HepG2 (cell line): ENCODE results near the gene MMP28. TPM values are rescaled to one million over a fixed set of nuclear protein-coding genes. Genes with fewer than 3 reads are reported as not detected.
A peak's percentile ranks its signal among the peaks of the same experiment; 100 is the strongest.

Experiments used
- ATAC-seq: fragments of 200-7000 bp; cut with Tn5 transposase; 3 replicates; pipeline ENCODE4 v1.9.1; 2020; ENCODE audit warnings: mild to moderate bottlenecking, moderate library complexity
- BruUV-seq: library from RNA; stranded (reverse); fragments of 400-500 nt; replicated peaks from 2 replicates; lab custom pipeline; 2021; lab: Mats Ljungman, UMichigan
- CTCF ChIA-PET: fragments of 300-600 bp; formaldehyde crosslinking; extraction: SDS; loops from one replicate; lab custom pipeline; 2021; ENCODE audit warnings: low total read pairs, inconsistent platforms, low intra/inter-chr PET ratio; lab: Yijun Ruan, JAX
- POLR2A ChIA-PET: fragments of 350-600 bp; sonication (Branson Sonifier 250); formaldehyde crosslinking; loops from one replicate; lab custom pipeline; 2020; ENCODE audit warnings: antibody characterized with exemption, inconsistent platforms; lab: Yijun Ruan, JAX
- DNase-seq: peaks from one replicate; pipeline ENCODE4 v3.0.0-alpha.2; 2015; ENCODE audit warnings: low spot score
- FAIRE-seq: peaks from 3 replicates; lab custom pipeline; 2011; peaks lifted over from hg19 to GRCh38; lab: Jason Lieb, UNC
- H2AFZ ChIP-seq: one replicate; pipeline ENCODE4 v1.6.1; 2011; ENCODE audit warnings: low read length, inconsistent platforms
- H3K27ac ChIP-seq: fragments of 300-600 bp; 3 replicates; pipeline ENCODE4 v1.8.0; 2011; ENCODE audit warnings: mixed run types, mild to moderate bottlenecking, mixed read lengths, low read length, inconsistent platforms; ENCODE audit not compliant: insufficient read depth; ENCODE audit errors: extremely low read length
- H3K27me3 ChIP-seq, 2 experiments: fragments of 200-600 bp in 1 of 2; 2 replicates in 1 of 2; 3 replicates in 1 of 2; pipeline versions ENCODE4 v1.6.0 to v1.8.0; 2011; ENCODE audit warnings: low read length in 2 of 2, mild to moderate bottlenecking in 2 of 2, moderate library complexity in 2 of 2, inconsistent platforms in 1 of 2; ENCODE audit not compliant: insufficient read depth in 2 of 2, control insufficient read depth in 1 of 2
- H3K36me3 ChIP-seq, 2 experiments: fragments of 200-600 bp in 1 of 2; replicated peaks in 1 of 2; 2 replicates in 1 of 2; 3 replicates in 1 of 2; pipeline versions ENCODE4 v1.5.1 to v1.8.0; 2011; ENCODE audit warnings: low read length in 2 of 2, inconsistent platforms in 1 of 2; ENCODE audit not compliant: insufficient read depth in 2 of 2, control insufficient read depth in 1 of 2
- H3K4me1 ChIP-seq: 2 replicates; pipeline ENCODE4 v1.5.1; 2012; ENCODE audit warnings: low read length, inconsistent platforms; ENCODE audit not compliant: insufficient read depth
- H3K4me2 ChIP-seq: 2 replicates; pipeline ENCODE4 v1.6.0; 2011; ENCODE audit warnings: low read depth, low read length, inconsistent platforms
- H3K4me3 ChIP-seq, 3 experiments: fragments of 200-600 bp in 1 of 3; sonication (generic), shearing (Covaris generic) in 1 of 3; replicated peaks in 1 of 3; 2 replicates each; pipeline ENCODE4 v1.5.1; 2011 to 2016; ENCODE audit warnings: low read length in 3 of 3, inconsistent platforms in 2 of 3, low read depth in 2 of 3, mild to moderate bottlenecking in 2 of 3, control low read depth in 1 of 3, mixed read lengths in 1 of 3; ENCODE audit not compliant: insufficient read depth in 1 of 3
- H3K79me2 ChIP-seq: one replicate; pipeline ENCODE4 v1.6.1; 2011; ENCODE audit warnings: low read length, inconsistent platforms; ENCODE audit not compliant: insufficient read depth
- H3K9ac ChIP-seq: 2 replicates; pipeline ENCODE4 v1.6.0; 2011; ENCODE audit warnings: mild to moderate bottlenecking, low read depth, low read length, inconsistent platforms; ENCODE audit not compliant: insufficient read depth
- H3K9me3 ChIP-seq: 2 replicates; pipeline ENCODE4 v1.5.1; 2012; ENCODE audit warnings: mild to moderate bottlenecking, low read length
- H4K20me1 ChIP-seq: 2 replicates; pipeline ENCODE4 v1.6.0; 2011; ENCODE audit warnings: inconsistent platforms, mild to moderate bottlenecking, low read length, moderate library complexity; ENCODE audit not compliant: insufficient read depth
- ELF3 ChIP-seq: IDR thresholded peaks from 2 replicates; pipeline ENCODE4 v1.6.1; 2016; ENCODE audit warnings: missing genetic modification reagents, missing compliant biosample characterization
- FOSL1 ChIP-seq: sonication (generic); formaldehyde crosslinking; IDR thresholded peaks from 2 replicates; pipeline ENCODE4 v1.9.0; 2021; ENCODE audit warnings: missing genetic modification reagents, borderline replicate concordance
- KAT8 ChIP-seq: IDR thresholded peaks from 2 replicates; pipeline ENCODE4 v1.6.1; 2016; ENCODE audit warnings: missing genetic modification reagents, missing compliant biosample characterization
- SAP130 ChIP-seq: IDR thresholded peaks from 2 replicates; pipeline ENCODE4 v1.6.1; 2016; ENCODE audit warnings: low read depth
- SOX13 ChIP-seq, 3 experiments: fragments of 450-650 bp in 1 of 3; sonication (generic) in 1 of 3; formaldehyde crosslinking in 1 of 3; IDR thresholded peaks in 2 of 3; conservative IDR thresholded peaks in 1 of 3; 2 replicates each; pipeline versions ENCODE4 v1.5.0 to v1.6.1; 2016 to 2020; ENCODE audit warnings: antibody characterized with exemption in 1 of 3, mild to moderate bottlenecking in 1 of 3, missing compliant biosample characterization in 1 of 3, missing genetic modification reagents in 1 of 3, moderate library complexity in 1 of 3
- SOX6 ChIP-seq, 2 experiments: fragments of 450-650 bp in 1 of 2; sonication (generic) in 1 of 2; formaldehyde crosslinking in 1 of 2; IDR thresholded peaks; 2 replicates each; pipeline versions ENCODE4 v1.4.0 to v1.6.1; 2017 to 2020; ENCODE audit warnings: antibody characterized with exemption in 1 of 2, mild to moderate bottlenecking in 1 of 2, missing genetic modification reagents in 1 of 2
- SRF ChIP-seq: IDR thresholded peaks from 2 replicates; pipeline ENCODE4 v1.6.1; 2011; ENCODE audit warnings: mild to moderate bottlenecking, low read depth, low read length, moderate library complexity
- SRSF1 ChIP-seq: fragments of 200-400 bp; formaldehyde crosslinking; optimal IDR thresholded peaks from 2 replicates; pipeline ENCODE3; 2017; ENCODE audit warnings: mild to moderate bottlenecking, low read depth, low read length, moderate library complexity
- SUZ12 ChIP-seq: fragments of 150-350 bp; IDR thresholded peaks from 2 replicates; pipeline ENCODE4 v1.6.1; 2014; ENCODE audit warnings: low read depth, low read length
- THAP11 ChIP-seq: IDR thresholded peaks from 2 replicates; pipeline ENCODE4 v1.6.1; 2016; ENCODE audit warnings: missing biosample characterization, missing genetic modification reagents
- ZNF124 ChIP-seq: sonication (generic); formaldehyde crosslinking; IDR thresholded peaks from 2 replicates; pipeline ENCODE4 v1.4.0; 2020; ENCODE audit warnings: missing genetic modification reagents
- ZNF460 ChIP-seq: sonication (generic); formaldehyde crosslinking; IDR thresholded peaks from 2 replicates; pipeline ENCODE4 v1.5.1; 2020; ENCODE audit warnings: missing genetic modification reagents, mild to moderate bottlenecking, borderline replicate concordance
- ZNF543 ChIP-seq: sonication (generic); formaldehyde crosslinking; IDR thresholded peaks from 2 replicates; pipeline ENCODE4 v1.4.0; 2020; ENCODE audit warnings: mild to moderate bottlenecking, missing genetic modification reagents
- ZNF788 ChIP-seq: sonication (generic); formaldehyde crosslinking; IDR thresholded peaks from 2 replicates; pipeline ENCODE4 v1.5.0; 2020; ENCODE audit warnings: mild to moderate bottlenecking, missing genetic modification reagents, borderline replicate concordance
- WGBS: methylation state at CpG from one replicate; pipeline ENCODE4 v1.1.6; 2017; ENCODE audit warnings: low lambda C conversion rate; 5-methylcytosine and 5-hydroxymethylcytosine counted together
- in situ Hi-C: cut with HindIII; loops from 2 replicates; pipeline ENCODE4 v1.10.0; 2017; ENCODE audit warnings: low pct_unique_long_range_greater_than_20kb; ENCODE audit not compliant: extremely low pct_ligation_motif_present
- intact Hi-C: fragments of 100-400 bp; cut with micrococcal nuclease; formaldehyde crosslinking; loops from one replicate; pipeline ENCODE4 v1.10.0; 2022; ENCODE audit not compliant: unreplicated experiment
- polyA plus RNA-seq, 8 experiments: library from polyadenylated mRNA; depleted of rRNA in 3 of 8; stranded (reverse) in 7 of 8; unstranded in 1 of 8; fragments of >200 nt; fragmentation: Illumina TruSeq in 4 of 8; extraction: Trizol in 4 of 8; gene quantifications; 2 replicates each; pipeline versions ENCODE4 v1.2.1 to v1.2.3, GENCODE V29; 2011 to 2016; ENCODE audit warnings: low read depth in 4 of 8, missing spikeins in 1 of 8, mixed read lengths in 1 of 8; ENCODE audit not compliant: insufficient read depth in 1 of 8
- total RNA-seq, 5 experiments: library from RNA; depleted of rRNA; stranded (reverse); fragments of >200 nt; fragmentation: Illumina TruSeq; extraction: Trizol; gene quantifications; 2 replicates each; pipeline ENCODE4 v1.2.3, GENCODE V29; 2016; ENCODE audit warnings: low read depth in 1 of 5
- TF ChIP-seq, protein P1 (sequence below): IDR thresholded peaks from 2 replicates; pipeline ENCODE4 v1.6.1; 2012; ENCODE audit warnings: low read length, improper control_type of control experiment
- TF ChIP-seq, protein P2 (sequence below): sonication (generic); formaldehyde crosslinking; IDR thresholded peaks from 2 replicates; pipeline ENCODE4 v1.5.0; 2020; ENCODE audit warnings: mild to moderate bottlenecking, missing genetic modification reagents, borderline replicate concordance
- TF ChIP-seq, protein P3 (sequence below): sonication (generic); formaldehyde crosslinking; IDR thresholded peaks from 2 replicates; pipeline ENCODE4 v1.5.1; 2020; ENCODE audit warnings: missing genetic modification reagents, mild to moderate bottlenecking, borderline replicate concordance

Gene MMP28
- total and polyA plus RNA-seq, 2 of the 13 experiments (the other 11 are each of a cell fraction or from before 2014, with no cell fraction given): not detected

DNA sequence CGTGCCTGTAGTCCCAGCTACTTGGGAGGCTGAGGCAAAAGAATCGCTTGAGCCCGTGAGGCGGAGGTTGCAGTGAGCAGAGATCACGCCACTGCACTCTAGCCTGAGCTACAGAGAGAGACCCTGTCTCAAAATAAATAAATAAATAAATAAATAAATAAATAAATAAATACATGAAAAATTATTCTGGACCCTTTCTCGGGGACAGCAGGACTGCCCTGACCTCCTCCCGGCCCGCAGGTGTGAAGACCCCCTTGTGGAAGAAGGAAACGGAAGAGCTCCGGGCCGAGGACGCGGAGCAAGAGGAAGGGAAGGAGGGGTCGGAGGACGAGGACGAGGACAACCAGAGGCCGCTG lies 31.7 kb downstream of the MMP28 start (continued):
- TF ChIP-seq ZNF788 (no peak), FOSL1 (no peak), ZNF124 (CRISPR knock-in tag) (no peak), SUZ12 (no peak), ZNF543 (no peak), SAP130 (CRISPR knock-in tag) (no peak), THAP11 (CRISPR knock-in tag) (no peak), SRSF1 (no peak)
- TF ChIP-seq, protein P1, sequence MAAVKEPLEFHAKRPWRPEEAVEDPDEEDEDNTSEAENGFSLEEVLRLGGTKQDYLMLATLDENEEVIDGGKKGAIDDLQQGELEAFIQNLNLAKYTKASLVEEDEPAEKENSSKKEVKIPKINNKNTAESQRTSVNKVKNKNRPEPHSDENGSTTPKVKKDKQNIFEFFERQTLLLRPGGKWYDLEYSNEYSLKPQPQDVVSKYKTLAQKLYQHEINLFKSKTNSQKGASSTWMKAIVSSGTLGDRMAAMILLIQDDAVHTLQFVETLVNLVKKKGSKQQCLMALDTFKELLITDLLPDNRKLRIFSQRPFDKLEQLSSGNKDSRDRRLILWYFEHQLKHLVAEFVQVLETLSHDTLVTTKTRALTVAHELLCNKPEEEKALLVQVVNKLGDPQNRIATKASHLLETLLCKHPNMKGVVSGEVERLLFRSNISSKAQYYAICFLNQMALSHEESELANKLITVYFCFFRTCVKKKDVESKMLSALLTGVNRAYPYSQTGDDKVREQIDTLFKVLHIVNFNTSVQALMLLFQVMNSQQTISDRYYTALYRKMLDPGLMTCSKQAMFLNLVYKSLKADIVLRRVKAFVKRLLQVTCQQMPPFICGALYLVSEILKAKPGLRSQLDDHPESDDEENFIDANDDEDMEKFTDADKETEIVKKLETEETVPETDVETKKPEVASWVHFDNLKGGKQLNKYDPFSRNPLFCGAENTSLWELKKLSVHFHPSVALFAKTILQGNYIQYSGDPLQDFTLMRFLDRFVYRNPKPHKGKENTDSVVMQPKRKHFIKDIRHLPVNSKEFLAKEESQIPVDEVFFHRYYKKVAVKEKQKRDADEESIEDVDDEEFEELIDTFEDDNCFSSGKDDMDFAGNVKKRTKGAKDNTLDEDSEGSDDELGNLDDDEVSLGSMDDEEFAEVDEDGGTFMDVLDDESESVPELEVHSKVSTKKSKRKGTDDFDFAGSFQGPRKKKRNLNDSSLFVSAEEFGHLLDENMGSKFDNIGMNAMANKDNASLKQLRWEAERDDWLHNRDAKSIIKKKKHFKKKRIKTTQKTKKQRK: no peak

DNA sequence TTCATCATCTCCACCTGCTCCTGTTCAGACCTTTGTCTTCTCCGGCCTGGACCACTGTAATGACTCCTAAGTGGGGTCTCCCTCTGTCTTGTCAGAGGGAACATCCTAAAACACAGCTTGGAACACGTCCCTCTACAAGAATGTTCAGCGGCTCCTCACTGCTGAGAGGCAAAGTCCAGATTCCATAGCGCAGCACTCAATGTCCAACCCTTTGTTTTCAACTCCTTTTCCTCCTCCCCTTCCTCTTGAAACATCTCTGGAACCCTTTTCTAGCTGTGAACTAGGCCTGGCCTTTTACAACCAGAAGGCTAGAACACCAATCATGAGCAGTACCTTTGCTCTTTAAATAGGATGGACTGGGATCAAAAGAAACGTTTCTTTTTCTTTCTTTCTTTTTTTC lies 33.8 kb downstream of the MMP28 start:
- H3K27ac ChIP-seq: no peak overlapping the region
- ChIA-PET CTCF (no interaction called here), POLR2A (interaction anchor here (0.5 to 4.5 kb wide), 2 partner anchors 48 to 211 kb away, joined by 3 to 60 read pairs; partner anchors contain the start of gene TAF15)
- intact Hi-C loops (no loop called here), in situ Hi-C loops (loop anchor here (5.0 kb wide), 1 partner anchor 46 kb away; the partner anchor contains the start of gene TAF15)
- peak overlapping the region in 1 of 3 experiments; percentile 3; a peak in 1 of 6 replicates for H3K4me3 ChIP-seq
- H3K36me3 ChIP-seq: no peaks in the 10 kb centered on the region
- DNase-seq: peak; percentile 57
- H3K4me2 ChIP-seq: peak overlapping the region; percentile 38
- H3K4me1 ChIP-seq: peaks cover 28% of the 10 kb centered on the region
- no TSS peak for BruUV-seq
- no peak for FAIRE-seq
- no peaks in the 10 kb centered on the region for H4K20me1 ChIP-seq
- no peaks in the 10 kb centered on the region for H3K9me3 ChIP-seq
- H3K9ac ChIP-seq: no peak overlapping the region
- ATAC-seq: no peak
- no peak overlapping the region for H2AFZ ChIP-seq
- WGBS: 13% methylated on average over 5 of the region's 5 CpGs
- H3K79me2 ChIP-seq: no peaks in the 10 kb centered on the region
- H3K27me3 ChIP-seq: peaks cover 0 to 19% of the 10 kb centered on the region in 2 experiments; a peak in 3 of 5 replicates
- TF ChIP-seq, protein P2, sequence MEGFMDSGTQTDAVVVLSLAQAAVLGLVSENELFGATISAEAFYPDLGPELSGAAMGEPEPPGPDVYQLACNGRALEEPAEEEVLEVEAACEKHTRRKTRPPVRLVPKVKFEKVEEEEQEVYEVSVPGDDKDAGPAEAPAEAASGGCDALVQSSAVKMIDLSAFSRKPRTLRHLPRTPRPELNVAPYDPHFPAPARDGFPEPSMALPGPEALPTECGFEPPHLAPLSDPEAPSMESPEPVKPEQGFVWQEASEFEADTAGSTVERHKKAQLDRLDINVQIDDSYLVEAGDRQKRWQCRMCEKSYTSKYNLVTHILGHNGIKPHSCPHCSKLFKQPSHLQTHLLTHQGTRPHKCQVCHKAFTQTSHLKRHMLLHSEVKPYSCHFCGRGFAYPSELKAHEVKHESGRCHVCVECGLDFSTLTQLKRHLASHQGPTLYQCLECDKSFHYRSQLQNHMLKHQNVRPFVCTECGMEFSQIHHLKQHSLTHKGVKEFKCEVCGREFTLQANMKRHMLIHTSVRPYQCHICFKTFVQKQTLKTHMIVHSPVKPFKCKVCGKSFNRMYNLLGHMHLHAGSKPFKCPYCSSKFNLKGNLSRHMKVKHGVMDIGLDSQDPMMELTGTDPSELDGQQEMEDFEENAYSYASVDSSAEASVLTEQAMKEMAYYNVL (CRISPR knock-in tag): peak; percentile 32; the same call in 1 of the 2 replicates
- TF ChIP-seq ZNF460 (CRISPR knock-in tag) (peak; percentile 61; the same call in 1 of the 2 replicates), KAT8 (CRISPR knock-in tag) (no peak), SOX13 (IDR thresholded peaks at IDR 0.05) (no peak), SOX13 (CRISPR knock-in tag; conservative IDR thresholded peaks at IDR 0.05 in 1 of 2, IDR thresholded peaks at IDR 0.05 in 1 of 2) (peak in 1 of 2 experiments; percentile 41; a peak in 2 of 4 replicates), ELF3 (CRISPR knock-in tag) (peak; percentile 24; the same call in 1 of the 2 replicates), SOX6 (IDR thresholded peaks at IDR 0.05) (no peak), SOX6 (CRISPR knock-in tag; IDR thresholded peaks at IDR 0.05) (peak; percentile 41; the same call in 1 of the 2 replicates), SRF (no peak)
- TF ChIP-seq, protein P3, sequence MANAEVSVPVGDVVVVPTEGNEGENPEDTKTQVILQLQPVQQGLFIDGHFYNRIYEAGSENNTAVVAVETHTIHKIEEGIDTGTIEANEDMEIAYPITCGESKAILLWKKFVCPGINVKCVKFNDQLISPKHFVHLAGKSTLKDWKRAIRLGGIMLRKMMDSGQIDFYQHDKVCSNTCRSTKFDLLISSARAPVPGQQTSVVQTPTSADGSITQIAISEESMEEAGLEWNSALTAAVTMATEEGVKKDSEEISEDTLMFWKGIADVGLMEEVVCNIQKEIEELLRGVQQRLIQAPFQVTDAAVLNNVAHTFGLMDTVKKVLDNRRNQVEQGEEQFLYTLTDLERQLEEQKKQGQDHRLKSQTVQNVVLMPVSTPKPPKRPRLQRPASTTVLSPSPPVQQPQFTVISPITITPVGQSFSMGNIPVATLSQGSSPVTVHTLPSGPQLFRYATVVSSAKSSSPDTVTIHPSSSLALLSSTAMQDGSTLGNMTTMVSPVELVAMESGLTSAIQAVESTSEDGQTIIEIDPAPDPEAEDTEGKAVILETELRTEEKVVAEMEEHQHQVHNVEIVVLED (CRISPR knock-in tag): no peak
